ENCODE results near the gene SOX6. TPM values are rescaled to one million over a fixed set of nuclear protein-coding genes. Genes with fewer than 3 reads are reported as not detected.

The SOX6 gene
- total and polyA plus RNA-seq, 2 experiments from 2014 or later = 0.03 to 0.66 TPM

DNA sequence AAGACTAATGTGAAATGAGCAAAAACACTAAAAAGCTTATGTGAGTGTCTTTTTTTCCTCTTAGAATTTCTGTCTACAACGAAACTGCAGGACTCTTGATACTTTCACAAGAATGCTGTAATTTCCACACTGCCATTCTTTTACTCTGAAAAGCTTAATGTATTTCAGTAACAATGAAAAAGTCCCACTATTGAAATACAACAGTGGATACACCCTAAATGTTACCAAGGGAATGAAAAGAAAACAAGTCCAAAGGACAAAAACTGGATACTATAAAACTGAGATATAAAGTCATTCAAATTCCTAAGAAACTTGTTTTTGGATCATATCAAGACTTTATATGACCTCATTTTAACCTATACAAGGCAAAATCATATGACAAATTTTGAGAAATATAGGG is 77.4 kb downstream of the SOX6 start:
- H3K4me3 Mint-ChIP-seq = no peak overlapping the region

More for the DNA sequence above, 77.4 kb downstream of the SOX6 start:
- H4K20me1 ChIP-seq (replicated peaks; ENCODE audit: insufficient read depth) = no peaks in the 10 kb centered on the region
- TF ChIP-seq EZH2phosphoT487 (IDR thresholded peaks at IDR 0.05; ENCODE audit: unreplicated experiment) = no peak
- TF ChIP-seq ZNF114 (CRISPR knock-in tag; IDR thresholded peaks at IDR 0.05) = no peak
- TF ChIP-seq, protein P1, sequence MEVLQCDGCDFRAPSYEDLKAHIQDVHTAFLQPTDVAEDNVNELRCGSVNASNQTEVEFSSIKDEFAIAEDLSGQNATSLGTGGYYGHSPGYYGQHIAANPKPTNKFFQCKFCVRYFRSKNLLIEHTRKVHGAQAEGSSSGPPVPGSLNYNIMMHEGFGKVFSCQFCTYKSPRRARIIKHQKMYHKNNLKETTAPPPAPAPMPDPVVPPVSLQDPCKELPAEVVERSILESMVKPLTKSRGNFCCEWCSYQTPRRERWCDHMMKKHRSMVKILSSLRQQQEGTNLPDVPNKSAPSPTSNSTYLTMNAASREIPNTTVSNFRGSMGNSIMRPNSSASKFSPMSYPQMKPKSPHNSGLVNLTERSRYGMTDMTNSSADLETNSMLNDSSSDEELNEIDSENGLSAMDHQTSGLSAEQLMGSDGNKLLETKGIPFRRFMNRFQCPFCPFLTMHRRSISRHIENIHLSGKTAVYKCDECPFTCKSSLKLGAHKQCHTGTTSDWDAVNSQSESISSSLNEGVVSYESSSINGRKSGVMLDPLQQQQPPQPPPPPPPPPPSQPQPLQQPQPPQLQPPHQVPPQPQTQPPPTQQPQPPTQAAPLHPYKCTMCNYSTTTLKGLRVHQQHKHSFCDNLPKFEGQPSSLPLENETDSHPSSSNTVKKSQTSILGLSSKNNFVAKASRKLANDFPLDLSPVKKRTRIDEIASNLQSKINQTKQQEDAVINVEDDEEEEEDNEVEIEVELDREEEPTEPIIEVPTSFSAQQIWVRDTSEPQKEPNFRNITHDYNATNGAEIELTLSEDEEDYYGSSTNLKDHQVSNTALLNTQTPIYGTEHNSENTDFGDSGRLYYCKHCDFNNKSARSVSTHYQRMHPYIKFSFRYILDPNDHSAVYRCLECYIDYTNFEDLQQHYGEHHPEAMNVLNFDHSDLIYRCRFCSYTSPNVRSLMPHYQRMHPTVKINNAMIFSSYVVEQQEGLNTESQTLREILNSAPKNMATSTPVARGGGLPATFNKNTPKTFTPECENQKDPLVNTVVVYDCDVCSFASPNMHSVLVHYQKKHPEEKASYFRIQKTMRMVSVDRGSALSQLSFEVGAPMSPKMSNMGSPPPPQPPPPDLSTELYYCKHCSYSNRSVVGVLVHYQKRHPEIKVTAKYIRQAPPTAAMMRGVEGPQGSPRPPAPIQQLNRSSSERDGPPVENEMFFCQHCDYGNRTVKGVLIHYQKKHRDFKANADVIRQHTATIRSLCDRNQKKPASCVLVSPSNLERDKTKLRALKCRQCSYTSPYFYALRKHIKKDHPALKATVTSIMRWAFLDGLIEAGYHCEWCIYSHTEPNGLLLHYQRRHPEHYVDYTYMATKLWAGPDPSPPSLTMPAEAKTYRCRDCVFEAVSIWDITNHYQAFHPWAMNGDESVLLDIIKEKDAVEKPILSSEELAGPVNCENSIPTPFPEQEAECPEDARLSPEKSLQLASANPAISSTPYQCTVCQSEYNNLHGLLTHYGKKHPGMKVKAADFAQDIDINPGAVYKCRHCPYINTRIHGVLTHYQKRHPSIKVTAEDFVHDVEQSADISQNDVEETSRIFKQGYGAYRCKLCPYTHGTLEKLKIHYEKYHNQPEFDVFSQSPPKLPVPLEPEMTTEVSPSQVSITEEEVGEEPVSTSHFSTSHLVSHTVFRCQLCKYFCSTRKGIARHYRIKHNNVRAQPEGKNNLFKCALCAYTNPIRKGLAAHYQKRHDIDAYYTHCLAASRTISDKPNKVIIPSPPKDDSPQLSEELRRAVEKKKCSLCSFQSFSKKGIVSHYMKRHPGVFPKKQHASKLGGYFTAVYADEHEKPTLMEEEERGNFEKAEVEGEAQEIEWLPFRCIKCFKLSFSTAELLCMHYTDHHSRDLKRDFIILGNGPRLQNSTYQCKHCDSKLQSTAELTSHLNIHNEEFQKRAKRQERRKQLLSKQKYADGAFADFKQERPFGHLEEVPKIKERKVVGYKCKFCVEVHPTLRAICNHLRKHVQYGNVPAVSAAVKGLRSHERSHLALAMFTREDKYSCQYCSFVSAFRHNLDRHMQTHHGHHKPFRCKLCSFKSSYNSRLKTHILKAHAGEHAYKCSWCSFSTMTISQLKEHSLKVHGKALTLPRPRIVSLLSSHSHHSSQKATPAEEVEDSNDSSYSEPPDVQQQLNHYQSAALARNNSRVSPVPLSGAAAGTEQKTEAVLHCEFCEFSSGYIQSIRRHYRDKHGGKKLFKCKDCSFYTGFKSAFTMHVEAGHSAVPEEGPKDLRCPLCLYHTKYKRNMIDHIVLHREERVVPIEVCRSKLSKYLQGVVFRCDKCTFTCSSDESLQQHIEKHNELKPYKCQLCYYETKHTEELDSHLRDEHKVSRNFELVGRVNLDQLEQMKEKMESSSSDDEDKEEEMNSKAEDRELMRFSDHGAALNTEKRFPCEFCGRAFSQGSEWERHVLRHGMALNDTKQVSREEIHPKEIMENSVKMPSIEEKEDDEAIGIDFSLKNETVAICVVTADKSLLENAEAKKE (CRISPR knock-in tag; IDR thresholded peaks at IDR 0.05) = no peak
- no peak for TF ChIP-seq POLR2AphosphoS5 (IDR thresholded peaks at IDR 0.05; ENCODE audit: low read depth)
- TF ChIP-seq NANOG (IDR thresholded peaks at IDR 0.05; ENCODE audit: borderline replicate concordance) = no peak
- no peak for TF ChIP-seq JUNB (IDR thresholded peaks at IDR 0.05; ENCODE audit: unreplicated experiment)
- TF ChIP-seq, protein P2, sequence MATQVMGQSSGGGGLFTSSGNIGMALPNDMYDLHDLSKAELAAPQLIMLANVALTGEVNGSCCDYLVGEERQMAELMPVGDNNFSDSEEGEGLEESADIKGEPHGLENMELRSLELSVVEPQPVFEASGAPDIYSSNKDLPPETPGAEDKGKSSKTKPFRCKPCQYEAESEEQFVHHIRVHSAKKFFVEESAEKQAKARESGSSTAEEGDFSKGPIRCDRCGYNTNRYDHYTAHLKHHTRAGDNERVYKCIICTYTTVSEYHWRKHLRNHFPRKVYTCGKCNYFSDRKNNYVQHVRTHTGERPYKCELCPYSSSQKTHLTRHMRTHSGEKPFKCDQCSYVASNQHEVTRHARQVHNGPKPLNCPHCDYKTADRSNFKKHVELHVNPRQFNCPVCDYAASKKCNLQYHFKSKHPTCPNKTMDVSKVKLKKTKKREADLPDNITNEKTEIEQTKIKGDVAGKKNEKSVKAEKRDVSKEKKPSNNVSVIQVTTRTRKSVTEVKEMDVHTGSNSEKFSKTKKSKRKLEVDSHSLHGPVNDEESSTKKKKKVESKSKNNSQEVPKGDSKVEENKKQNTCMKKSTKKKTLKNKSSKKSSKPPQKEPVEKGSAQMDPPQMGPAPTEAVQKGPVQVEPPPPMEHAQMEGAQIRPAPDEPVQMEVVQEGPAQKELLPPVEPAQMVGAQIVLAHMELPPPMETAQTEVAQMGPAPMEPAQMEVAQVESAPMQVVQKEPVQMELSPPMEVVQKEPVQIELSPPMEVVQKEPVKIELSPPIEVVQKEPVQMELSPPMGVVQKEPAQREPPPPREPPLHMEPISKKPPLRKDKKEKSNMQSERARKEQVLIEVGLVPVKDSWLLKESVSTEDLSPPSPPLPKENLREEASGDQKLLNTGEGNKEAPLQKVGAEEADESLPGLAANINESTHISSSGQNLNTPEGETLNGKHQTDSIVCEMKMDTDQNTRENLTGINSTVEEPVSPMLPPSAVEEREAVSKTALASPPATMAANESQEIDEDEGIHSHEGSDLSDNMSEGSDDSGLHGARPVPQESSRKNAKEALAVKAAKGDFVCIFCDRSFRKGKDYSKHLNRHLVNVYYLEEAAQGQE (IDR thresholded peaks at IDR 0.05; ENCODE audit: unreplicated experiment) = no peak
- DNase-seq (ENCODE audit: low spot score) (no peak), ATAC-seq (no peak)
- Mint-ChIP-seq H3K9me3 (no peaks in the 10 kb centered on the region), H3K27me3 (ENCODE audit: insufficient read depth, low read depth, poor library complexity) (no peaks in the 10 kb centered on the region), H3K36me3 (ENCODE audit: low read depth) (no peaks in the 10 kb centered on the region), H3K4me1 (peaks cover 4% of the 10 kb centered on the region; the same call in 1 of the 3 replicates), H3K27ac (no peak overlapping the region)
- no peaks in the 10 kb centered on the region for H3K9me2 ChIP-seq (ENCODE audit: insufficient read depth)
- H3K27ac ChIP-seq (ENCODE audit: low read depth) = no peak overlapping the region
- H3K4me3 ChIP-seq = no peak overlapping the region
- no peaks in the 10 kb centered on the region for H3K27me3 ChIP-seq (ENCODE audit: insufficient read depth)
- H2AFZ ChIP-seq = no peak overlapping the region
- no peak overlapping the region for H3K4me2 ChIP-seq
- H3K4me1 ChIP-seq (ENCODE audit: insufficient read depth) = no peaks in the 10 kb centered on the region
- H3F3A ChIP-seq (replicated peaks; ENCODE audit: low read depth) = no peaks in the 10 kb centered on the region
- H3K36me3 ChIP-seq (ENCODE audit: insufficient read depth) = no peaks in the 10 kb centered on the region
- no peaks in the 10 kb centered on the region for H3K79me2 ChIP-seq (replicated peaks; ENCODE audit: insufficient read depth)

Measured in GM23338 (cell line).